Measurements from ENCODE around the gene FAT1.

The FAT1 gene

DNA sequence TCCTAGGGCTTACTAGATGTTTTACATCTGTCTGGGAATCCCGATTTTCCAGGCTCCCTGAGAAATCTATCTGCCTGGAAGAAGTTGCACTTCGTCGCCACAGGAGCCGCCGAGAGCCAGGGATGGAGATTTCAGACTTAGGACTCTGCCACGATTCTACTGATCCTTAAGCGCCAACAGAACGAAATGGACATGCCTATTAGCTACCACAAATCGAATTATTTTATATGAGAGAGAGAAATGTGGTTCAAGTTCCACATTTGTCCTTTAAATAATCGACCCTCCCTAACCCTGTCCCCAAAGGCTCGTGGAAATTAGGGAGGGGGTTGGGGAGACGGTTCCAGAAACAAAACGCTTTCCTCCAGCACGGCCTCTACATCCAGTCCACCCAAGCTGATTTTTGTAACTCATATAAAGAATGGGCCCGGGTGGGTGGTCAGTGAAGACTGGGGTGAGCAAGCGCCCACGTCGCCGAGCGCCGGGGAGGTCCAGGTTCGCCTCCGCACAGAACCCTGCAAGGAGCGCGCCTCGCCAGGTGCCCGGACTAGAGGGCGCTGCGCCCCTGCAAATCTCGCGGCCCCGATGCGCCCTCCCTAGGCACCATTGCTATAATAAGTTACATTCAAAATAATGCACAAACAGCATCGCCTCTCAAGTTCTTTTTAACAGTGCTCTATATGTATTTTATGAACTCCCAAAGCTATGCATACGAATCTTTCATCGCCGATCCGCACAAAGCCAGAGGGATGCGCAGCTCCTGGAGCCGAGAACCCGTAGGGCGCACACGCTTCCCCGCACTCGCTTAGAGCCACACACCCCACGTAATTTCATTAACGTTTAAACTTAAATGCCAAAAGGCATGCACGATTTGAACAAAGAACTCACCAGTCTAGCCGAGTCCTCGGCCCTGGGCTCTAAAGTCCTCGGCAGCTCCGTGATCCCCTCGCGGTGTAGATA is 2.1 kb upstream of the FAT1 start:
- DNase-seq (ENCODE audit: low read depth in 2 of 3, low spot score in 1 of 3), result no peak

DNA sequence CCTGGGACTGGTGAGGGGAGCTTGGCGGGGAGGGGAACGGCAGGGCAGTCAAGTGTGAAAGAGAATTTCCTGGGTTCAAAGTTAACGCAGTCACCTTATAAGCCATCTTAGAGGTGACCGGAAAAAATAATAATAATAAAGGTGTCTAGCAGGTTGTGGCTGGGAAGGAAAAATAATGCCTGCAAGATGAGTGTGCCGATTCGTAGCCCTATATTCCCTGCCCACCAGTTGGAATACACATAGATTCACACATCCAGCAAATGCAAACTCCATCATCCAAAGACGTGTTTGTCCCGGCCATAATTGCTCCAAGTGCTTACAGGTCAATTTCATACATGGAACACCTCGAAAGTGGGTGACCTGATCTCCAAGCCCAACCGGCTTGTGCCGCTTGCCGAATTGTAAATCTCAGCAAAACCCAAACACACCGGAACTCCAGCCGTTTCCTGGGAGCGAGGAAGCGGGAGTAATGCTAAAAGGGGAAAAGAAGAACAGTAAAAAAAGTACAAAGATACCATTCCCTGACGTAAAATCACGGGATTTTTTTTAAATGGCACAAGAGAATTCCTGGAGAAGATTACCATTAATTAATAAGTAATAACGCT is 1.3 kb upstream of the FAT1 start:
- no peak for DNase-seq (ENCODE audit: low read depth in 2 of 3, low spot score in 1 of 3)

DNA sequence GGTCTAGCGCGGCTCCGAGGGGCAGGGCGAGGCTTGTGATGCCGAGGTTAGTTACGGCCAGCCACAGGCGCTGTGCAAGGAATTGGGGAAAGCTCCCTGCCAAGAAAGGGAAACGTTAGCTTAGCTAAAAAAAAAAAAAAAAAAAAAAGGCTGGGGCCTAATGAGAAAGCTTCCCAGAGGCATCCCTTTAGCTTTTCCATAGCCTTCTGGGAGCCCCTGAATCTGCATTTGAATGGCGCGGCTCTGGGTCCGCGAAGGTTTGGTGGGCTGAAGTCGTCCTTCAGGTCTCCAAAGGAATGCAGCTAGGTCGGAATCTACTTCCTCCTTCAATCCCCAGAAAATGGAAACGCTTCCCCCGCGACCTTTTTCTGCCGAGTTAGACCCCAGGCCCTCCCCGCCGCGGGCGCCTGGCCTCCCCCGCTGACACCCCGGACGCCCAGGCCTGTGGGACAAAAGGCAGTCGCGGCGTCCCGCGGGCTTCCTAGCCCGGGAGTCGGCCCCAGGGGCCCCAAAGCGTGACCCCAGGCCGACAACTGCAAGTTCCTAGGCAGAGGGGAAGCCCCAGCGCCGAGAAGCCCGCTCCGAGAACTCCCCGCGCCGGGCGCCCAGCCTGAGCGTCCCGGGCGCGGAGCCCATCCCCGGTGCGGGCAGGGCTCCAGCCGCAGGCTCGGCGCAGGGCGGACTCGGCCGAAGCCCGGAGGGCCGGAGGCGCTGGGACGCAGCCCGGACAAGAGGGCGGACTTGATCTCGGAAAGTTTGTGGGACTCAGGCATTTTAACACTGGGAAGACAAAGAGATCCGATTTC is 605 bp upstream of the FAT1 start:
- no peak for DNase-seq (ENCODE audit: low read depth in 2 of 3, low spot score in 1 of 3)

DNA sequence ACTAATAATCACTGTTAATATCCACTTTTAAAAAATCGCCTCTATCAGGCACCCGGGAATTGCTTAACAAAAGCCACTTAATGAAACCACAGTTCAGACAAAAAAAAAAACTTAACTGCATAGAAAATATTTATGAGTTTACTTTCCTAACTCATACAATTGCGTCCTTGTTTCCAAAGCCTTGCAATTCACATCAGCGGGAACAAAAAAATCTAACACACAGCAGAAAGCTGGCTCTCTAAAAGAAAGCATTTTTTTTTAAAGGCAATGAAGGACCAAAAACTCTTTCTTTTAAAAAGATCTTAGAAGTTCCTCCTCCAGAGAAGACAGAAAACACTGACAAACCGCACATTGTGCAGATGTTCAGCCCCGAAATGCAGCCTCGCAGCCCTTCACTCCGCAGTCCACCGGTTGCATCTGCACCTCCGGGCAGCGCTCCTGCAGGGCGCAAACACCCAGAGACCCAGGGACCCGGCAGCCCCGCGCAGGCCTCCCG is 812 bp downstream of the FAT1 start:
- no peak for DNase-seq (ENCODE audit: low read depth in 2 of 3, low spot score in 1 of 3)

DNA sequence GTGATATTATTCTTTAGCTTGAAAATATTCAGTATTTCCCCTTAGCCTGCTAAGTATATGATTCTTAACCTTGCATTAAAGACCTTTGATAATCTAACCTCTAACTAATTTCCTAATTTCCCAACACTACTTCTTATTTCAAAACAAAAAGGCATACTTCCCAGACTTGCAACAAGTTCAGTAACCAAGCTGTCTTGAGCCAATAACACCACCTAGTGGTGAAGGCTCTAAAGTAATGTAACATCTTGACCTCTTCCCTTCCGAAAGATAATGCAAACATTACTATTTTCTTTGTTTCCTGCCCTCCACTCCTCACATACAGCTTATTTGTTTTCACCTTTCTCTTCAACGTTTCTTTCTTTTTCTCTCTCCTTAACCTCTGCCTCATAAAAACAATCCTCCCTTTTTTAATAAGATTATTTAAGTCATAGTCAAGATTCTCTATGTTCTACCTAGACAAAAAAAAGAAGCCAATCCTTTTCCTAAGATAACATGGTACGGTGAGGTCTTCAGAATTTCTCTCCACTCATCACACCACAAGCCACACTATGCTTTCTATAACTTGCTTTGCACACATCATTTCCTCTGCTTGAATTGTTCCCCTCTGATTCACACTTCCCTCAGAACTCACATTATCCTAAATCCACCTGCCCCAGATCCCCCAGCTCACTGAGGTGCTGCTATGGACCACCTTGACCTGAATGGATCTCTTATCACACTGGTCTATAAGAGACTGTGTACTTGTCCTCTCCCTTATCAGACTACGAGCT is 3.5 kb downstream of the FAT1 start:
- peak in 1 of 3 donors; percentile 16 for DNase-seq (ENCODE audit: low read depth in 2 of 3, low spot score in 1 of 3)

DNA sequence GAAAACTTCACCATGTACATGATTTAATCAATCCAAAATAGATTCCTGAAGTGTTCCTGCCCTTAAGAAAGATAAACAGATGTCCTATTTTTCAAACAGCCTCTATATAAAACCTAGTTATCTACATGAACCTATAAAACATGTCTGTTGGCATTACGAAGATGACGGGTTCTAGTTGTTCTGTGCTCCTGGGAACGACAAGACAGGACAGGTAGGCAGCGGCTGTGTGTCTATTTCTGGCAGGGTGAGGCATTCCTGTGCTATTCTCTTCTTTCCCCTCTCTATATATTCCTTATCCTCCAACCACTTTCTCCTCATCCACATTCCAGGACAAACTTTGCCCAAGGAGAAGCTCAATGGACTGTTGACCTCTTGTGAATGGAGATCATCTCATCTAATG is 6.1 kb downstream of the FAT1 start:
- DNase-seq (ENCODE audit: low read depth in 2 of 3, low spot score in 1 of 3), result no peak

DNA sequence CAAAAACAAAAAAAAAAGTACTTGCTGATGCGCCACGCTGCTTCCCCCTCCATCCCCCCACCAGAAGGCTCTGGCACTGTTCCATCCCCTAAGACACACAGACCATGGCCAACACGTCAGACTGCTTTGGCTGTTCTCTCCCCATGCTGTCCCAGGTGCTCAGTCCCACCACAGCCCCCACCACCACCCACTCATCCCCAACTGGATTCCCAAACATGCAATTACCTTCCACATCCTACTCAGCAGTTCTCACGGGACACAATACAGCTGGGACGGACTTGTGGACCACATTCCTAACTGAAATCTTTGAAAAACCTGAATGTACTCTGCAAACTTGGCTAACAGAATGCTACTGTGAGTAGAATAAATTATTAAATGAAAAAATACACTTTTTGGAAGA is 8.6 kb downstream of the FAT1 start:
- DNase-seq (ENCODE audit: low read depth in 2 of 3, low spot score in 1 of 3), result no peak

DNA sequence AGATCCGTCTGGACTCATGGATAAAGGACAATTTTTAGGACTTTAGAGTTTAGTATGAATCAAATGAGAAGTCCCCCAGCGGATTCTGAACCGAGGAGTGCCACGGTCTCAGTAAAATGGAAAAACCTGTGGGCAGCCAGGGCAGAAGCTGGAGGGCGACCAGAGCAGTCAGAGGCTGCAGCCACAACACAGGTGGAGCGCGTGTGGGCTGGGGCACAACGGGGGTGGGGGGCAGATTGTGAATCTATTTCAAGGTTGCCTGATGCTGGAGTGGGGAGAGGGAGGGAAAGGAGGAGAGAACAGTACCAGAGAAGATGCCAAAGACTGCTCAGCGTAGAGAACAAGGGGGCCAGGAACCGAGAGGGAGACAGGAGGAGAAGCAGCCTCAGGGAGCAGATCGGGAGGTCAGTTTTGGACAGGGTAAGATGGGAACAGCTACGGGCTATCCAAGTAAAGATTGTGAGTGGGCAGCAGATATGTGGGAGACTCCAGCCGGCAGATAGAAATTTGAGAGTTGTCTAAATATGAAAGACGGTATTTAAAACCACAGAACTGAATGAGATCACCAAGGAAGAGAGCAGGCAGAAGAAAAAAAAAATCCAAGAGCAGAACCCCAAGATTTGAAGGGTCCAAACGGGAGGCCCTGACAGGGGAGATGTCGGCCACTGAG is 9.5 kb downstream of the FAT1 start:
- no peak for DNase-seq (ENCODE audit: low read depth in 2 of 3, low spot score in 1 of 3)

DNA sequence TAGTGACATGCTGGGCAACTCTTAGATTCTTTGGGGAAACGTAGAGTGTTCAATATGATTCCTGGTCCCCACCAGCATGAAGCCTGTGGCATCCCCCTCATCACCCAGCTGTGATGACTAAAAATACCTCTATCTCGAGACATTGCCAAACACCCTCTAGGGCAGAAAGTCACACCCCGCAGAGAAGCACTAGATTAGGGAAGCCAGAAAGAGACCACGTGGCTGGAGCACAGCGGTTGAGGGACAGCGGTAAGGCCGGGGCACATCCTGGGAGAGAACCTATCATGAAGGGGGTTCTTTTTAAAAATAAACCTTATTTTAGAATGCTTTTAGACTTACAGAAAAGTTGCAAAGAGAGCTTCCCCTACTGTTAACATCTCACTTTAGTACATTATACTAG is 11.0 kb downstream of the FAT1 start:
- DNase-seq (ENCODE audit: low read depth in 2 of 3, low spot score in 1 of 3), result no peak

DNA sequence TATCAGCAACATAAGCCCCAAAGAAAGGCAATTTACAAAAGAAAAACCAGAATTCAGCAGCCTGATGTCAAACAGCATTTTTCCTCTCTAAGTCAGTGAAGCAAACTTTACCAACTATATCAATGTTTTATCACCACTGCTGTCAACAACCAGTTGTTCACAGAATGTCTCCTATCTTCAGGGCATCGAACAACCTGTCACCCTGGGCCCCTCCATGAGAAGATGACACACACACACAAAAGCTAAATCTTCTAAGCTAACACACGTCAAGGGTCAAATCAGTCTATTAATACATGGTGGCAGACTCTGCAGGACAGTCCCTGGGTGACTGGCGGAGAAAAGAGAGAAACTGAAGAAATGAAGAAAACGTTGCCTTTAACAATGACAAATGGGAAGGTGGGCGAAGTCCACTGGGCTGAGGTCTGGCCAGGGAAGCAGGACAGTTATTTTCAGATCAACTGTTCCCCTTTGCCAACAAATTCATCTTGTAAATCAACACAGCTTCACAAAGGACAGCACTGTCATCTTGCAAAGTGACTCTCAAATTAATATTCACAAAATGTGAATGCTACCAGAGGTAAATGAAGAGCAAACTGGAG is 13.0 kb downstream of the FAT1 start:
- no peak for DNase-seq (ENCODE audit: low read depth in 2 of 3, low spot score in 1 of 3)

DNA sequence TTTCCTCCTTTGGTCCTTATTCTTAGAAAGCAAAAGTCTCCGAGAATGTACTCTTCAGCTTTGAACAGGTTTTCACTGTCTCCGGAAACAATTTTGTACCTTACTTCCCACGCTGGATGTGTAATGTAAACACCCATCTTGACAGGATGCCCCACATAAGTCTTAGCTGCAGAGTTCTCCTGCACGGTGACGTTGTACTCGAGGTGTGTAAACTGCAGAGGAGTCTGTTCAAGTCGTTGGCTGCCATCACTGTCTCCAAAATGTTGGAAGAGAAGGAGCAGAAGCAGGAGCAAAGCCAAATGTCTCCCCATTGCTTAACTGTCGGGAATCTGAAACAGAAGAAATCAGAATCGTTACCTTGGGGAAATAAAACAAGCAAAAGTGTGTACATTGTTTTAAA is 14.1 kb downstream of the FAT1 start:
- no peak for DNase-seq (ENCODE audit: low read depth in 2 of 3, low spot score in 1 of 3)

DNA sequence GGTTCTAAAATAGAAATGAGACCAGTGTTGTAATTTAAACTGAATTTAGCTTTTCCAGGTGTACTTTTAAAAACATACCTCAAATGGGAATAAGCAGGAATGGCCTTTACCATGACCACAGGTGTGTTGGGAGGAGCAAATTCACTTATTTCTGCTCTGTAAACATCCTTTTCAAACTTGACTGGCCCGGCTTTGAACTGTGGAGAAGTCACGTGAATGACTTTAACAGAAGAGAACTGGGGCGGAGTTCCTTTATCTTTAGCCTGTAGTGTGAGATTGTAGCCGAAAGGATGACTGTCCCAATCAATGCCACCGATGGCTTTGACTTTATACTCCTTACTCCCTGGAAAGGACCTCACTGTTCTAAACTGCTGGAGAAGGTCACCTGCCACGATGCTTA is 15.1 kb downstream of the FAT1 start:
- DNase-seq (ENCODE audit: low read depth in 2 of 3, low spot score in 1 of 3), result no peak

DNA sequence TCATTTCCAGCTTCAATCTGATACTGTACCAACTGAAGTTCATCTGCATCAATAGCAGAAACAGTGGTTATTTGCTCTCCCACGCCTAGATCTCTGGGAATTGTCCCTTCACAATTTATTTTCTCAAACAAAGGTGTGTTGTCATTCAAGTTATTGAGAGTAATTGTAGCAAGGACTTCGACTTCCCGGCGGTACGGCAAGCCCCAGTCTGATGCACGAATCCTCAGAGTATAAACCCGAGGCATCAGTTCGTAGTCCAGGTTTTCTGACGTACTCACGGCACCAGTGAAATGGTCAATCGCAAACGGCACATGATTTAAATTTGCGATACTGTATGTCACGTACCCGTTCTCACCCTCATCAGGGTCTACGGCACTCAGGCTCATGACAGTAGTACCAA is 15.7 kb downstream of the FAT1 start:
- no peak for DNase-seq (ENCODE audit: low read depth in 2 of 3, low spot score in 1 of 3)

DNA sequence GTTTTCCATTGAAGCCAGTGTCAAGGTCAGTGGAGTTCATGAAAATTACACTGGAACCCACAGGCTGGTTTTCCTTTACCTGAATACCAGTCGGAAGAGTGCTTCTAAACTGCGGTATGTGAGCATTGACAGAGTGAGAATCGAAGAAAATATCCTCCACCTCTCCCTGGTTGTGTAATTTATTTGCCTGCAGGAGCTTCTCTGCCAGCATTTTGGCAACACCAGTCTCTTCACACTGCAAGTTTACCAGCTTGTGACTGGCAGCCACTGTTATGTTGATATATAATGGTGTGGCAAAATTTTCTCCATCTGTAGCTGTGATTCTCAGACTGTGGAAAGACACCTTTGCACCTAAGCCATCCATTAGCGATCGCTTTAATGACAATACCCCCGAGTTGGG is 16.1 kb downstream of the FAT1 start:
- DNase-seq (ENCODE audit: low read depth in 2 of 3, low spot score in 1 of 3), result no peak

DNA sequence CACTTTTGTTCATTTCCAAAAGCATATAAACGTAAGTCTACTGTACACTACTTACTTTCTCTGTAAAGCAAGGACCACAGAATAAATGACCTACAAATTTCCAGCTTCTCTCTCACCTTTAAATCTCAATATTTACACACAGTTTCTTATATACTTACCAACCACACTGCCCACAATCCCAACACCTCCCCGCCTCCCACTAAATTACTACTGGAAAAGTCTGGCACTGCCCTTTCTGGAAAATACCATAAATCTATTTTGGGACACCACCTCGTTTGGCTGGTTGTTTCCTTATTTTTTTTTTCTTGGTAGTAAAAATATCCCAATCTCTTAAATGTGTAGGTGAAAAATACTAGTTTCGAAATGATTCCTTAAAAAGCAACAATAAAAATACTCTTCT is 19.6 kb downstream of the FAT1 start:
- no peak for DNase-seq (ENCODE audit: low read depth in 2 of 3, low spot score in 1 of 3)

DNA sequence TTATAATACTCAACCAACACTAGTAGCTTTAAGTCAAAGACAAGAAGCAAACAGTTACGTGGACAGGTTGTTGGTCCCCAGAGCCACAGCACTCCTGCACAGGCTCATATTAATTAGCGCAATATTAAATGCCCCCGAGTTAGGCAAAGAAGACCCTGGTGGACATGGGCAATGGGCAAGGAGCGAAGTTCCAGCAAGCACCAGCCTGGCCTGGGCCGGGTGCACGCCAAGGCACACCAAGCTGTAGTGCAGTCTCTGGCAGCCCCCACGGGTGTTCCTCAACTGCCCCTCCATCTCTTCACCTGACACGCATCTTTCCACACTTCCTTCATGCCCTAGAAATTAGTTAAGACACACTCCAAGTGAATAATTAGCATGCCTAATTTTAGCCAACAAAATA is 20.1 kb downstream of the FAT1 start:
- DNase-seq (ENCODE audit: low read depth in 2 of 3, low spot score in 1 of 3), result no peak

DNA sequence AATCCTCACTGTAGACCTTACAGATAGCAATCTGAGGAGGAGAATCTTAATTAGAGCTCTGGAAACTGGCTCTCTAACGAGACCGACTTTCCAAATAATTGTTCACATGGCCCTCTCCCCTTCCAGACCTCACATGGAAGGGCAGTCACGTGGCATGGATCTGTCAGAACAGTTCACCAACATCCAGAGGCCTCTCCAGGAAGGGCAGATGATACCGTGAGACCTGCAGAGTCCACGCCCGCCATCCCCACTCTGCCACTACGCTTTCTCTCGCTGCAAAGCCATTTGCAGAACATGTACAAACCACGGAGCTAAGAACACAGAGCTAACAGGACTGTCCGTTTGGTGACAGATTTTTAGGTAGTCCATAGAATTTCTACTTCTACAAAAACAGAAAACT is 20.7 kb downstream of the FAT1 start:
- no peak for DNase-seq (ENCODE audit: low read depth in 2 of 3, low spot score in 1 of 3)

DNA sequence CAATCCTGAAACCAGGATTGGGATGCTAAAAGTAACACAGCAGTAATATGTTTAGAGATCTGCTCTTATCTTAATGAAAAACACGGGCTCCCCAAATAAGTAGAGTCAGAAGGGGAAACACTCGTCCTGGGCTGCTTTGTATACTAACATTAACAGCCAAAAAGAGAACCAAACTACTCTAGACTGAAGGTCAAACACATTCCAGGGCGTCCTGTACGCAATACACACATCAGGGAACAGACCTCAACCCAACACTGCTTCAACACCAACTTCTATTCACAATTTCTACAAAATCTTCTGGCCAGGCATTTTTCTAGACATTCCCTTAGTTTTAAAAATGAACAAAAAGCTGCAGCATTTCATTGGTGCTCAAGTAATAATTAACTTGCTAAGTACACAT is 21.4 kb downstream of the FAT1 start:
- no peak for DNase-seq (ENCODE audit: low read depth in 2 of 3, low spot score in 1 of 3)

DNA sequence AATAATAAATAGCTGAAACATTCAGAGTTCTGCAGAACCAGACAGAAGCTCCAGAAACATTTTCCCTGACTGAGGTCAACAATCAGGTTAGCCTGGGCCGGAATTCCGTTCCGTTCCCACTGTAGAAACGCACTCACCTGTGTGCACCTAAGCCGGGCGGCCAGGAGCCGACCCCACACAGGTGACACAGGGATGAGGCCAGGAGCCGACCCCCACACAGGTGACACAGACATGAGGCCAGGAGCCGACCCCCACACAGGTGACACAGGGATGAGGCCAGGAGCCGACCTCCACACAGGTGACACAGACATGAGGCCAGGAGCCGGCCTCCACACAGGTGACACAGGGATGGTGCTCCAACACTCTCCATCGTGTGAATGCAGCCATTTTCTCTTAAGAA is 21.9 kb downstream of the FAT1 start:
- no peak for DNase-seq (ENCODE audit: low read depth in 2 of 3, low spot score in 1 of 3)

DNA sequence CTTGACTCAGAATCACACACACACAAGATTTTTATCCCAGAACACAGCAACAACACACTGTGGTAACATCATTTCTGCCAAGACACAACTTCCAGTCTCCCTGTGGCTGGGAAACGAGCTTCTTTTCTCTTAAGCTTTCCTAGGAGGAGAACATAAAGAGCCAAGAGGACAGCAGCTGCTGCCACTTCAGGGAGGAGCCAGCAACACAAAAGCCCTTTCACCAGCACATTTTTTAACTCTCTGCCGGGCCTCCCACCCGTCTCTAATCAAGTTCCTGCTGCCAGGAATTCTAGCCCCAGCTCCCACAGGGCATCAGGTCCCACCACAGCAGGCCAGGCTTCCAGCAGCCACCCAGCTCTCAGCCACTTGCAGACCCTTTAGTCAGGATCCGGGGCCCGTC is 22.4 kb downstream of the FAT1 start:
- no peak for DNase-seq (ENCODE audit: low read depth in 2 of 3, low spot score in 1 of 3)
